Erythroblast (primary cell): Measurements from ENCODE around the gene NNAT.
"Not testable (repeated sequence)": the region's sequence is repeated elsewhere in the genome, so short reads cannot be mapped to it uniquely, and the experiment has no call there.

Experiments used
- GATA1 ChIP-seq: IDR thresholded peaks from 2 replicates; pipeline ENCODE4 v1.6.1; 2011; ENCODE audit warnings: low read depth, mild to moderate bottlenecking, control low read depth, low read length, moderate library complexity
- POLR2A ChIP-seq: IDR thresholded peaks from 2 replicates; pipeline ENCODE4 v1.6.1; 2011; ENCODE audit warnings: mild to moderate bottlenecking, low read length

- TF ChIP-seq POLR2A, GATA1: not testable (repeated sequence)
Observed at GRCh38 chr20:37486209-37486608, 34.8 kb upstream of the NNAT start.
